GM18505 (cell line): ENCODE results near the gene TRIM29.

Source experiments
- ATAC-seq: cut with Tn5 transposase; IDR thresholded peaks from one replicate; pipeline ENCODE4 v1.9.1; 2021; ENCODE audit not compliant: unreplicated experiment
- POLR2A ChIP-seq: IDR thresholded peaks from 4 replicates; pipeline ENCODE4 v1.6.1; 2011; ENCODE audit warnings: borderline replicate concordance; ENCODE audit not compliant: insufficient read depth, insufficient read length; ENCODE audit errors: extremely low read depth

The TRIM29 gene

GRCh38 chr11:120115272-120116000 is 22.5 kb downstream of the TRIM29 start:
- no peak for TF ChIP-seq POLR2A
- no peak for ATAC-seq

- ATAC-seq: no peak
- no peak for TF ChIP-seq POLR2A
These were observed 25.6 kb downstream of the TRIM29 start for GRCh38 chr11:120112174-120112796.

DNA sequence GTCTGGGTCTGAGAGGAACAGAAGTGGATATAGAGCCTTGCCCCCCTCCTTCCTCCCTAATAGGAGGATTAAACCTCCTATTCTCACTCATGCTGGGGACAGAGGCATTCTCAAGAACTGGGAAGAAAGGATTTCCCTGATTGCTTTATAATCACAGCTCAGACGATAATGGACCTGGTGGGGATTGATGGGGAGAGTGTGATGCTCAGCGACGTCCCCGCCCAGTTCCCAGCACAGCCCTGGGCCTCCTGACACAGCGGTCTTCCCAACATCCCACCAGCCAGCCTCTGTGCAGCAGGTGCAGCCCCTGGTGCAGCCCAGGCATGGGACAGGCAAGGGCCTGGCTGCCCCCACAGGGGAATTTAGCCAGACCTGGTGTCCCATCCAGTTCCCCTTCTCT is 28.4 kb downstream of the TRIM29 start:
- TF ChIP-seq POLR2A: no peak
- ATAC-seq: no peak

DNA sequence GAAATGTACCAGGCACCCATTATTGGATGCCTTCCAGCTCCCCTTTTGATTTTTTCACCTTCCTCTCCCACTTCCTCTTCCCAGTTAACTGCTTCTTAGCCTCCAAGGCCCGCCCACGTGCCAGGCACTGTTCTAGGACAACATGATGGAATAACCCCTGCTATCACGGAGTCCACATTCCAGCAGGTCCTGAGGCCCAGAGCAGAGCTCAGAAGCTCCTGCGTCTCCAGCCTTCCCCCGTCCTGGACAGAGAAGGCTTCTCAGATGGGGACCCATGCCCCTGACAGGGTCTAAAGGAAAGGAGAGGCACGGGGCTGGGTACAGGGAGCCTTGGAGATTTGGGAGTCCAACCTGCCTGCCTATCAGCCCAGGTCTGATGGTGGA is 29.1 kb downstream of the TRIM29 start:
- no peak for ATAC-seq
- no peak for TF ChIP-seq POLR2A

GRCh38 chr11:120108154-120108784 is 29.6 kb downstream of the TRIM29 start:
- ATAC-seq: no peak
- TF ChIP-seq POLR2A: no peak

- no peak for ATAC-seq
- no peak for TF ChIP-seq POLR2A
These were observed 30.2 kb downstream of the TRIM29 start for GRCh38 chr11:120107692-120108091.

GRCh38 chr11:120106354-120107150 is 31.4 kb downstream of the TRIM29 start:
- no peak for ATAC-seq
- no peak for TF ChIP-seq POLR2A

DNA sequence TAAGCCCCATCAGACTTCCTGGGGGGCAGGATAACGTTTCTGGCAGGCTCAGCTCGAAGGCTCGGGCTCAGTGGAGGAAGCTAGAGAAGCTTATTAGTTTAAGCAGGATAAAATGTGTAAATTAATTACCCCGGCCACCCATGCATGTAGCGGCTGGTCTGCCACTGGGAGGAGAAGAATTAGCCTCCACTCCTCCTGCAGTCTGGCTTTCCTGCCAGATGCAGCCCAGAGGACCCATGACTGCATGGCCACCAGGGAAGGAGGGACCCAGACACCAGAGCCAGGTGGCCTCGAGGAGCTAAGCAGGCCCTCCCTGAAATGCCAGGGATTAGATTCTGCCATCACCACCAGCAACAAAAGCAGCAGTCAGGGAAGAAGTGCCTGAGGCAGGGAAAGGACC is 32.3 kb downstream of the TRIM29 start:
- no peak for TF ChIP-seq POLR2A
- no peak for ATAC-seq

GRCh38 chr11:120104041-120104565 is 33.8 kb downstream of the TRIM29 start:
- TF ChIP-seq POLR2A: no peak

GRCh38 chr11:120102864-120103122 is 35.1 kb downstream of the TRIM29 start:
- no peak for ATAC-seq
- no peak for TF ChIP-seq POLR2A

More at GRCh38 chr11:120104041-120104565, 33.8 kb downstream of the TRIM29 start:
- no peak for ATAC-seq

GRCh38 chr11:120102050-120102863 is 35.7 kb downstream of the TRIM29 start:
- no peak for ATAC-seq
- TF ChIP-seq POLR2A: no peak

- no peak for TF ChIP-seq POLR2A
These were observed 39.4 kb downstream of the TRIM29 start for GRCh38 chr11:120098503-120099020.

GRCh38 chr11:120097721-120098385 is 40.1 kb downstream of the TRIM29 start:
- no peak for ATAC-seq
- TF ChIP-seq POLR2A: no peak

More at GRCh38 chr11:120098503-120099020, 39.4 kb downstream of the TRIM29 start:
- no peak for ATAC-seq
